RPMI7951 (cell line): Measurements from ENCODE around the gene BFSP2. TPM values are rescaled to one million over a fixed set of nuclear protein-coding genes. Genes with fewer than 3 reads are reported as not detected.
"Not testable (repeated sequence)": the region's sequence is repeated elsewhere in the genome, so short reads cannot be mapped to it uniquely, and the experiment has no call there.

Experiments used
- DNase-seq: peaks from one replicate; pipeline ENCODE4 v3.0.0-alpha.2; 2012; ENCODE audit warnings: low read depth
- total RNA-seq: library from RNA; depleted of rRNA; stranded (reverse); fragments of >200 nt; shearing (Covaris generic); gene quantifications from 2 replicates; pipeline ENCODE4 v1.2.3, GENCODE V29; 2014

The BFSP2 gene
- total RNA-seq, 1 experiment from 2014 or later = not detected

DNA sequence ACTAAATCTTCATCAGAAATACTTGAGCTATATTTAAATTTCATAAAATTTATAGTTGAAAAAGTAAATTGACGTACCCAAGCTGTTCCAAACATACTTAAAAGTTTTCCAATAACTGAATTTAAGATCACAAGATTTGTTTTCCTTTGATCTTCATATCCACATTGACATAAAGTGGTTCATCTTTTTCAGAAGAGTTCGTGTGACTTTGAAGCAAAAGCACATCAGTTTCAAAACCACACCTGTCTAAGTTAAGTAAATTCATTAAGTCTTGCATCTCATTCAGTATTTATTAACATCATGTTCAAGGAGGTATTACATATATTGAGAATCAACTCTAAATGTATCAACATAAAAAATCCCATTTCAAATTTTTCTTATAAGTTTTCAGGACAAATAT is 79.5 kb downstream of the BFSP2 start:
- no peak for DNase-seq

- no peak for DNase-seq
These were observed 80.2 kb downstream of the BFSP2 start for GRCh38 chr3:133479895-133480669.

DNA sequence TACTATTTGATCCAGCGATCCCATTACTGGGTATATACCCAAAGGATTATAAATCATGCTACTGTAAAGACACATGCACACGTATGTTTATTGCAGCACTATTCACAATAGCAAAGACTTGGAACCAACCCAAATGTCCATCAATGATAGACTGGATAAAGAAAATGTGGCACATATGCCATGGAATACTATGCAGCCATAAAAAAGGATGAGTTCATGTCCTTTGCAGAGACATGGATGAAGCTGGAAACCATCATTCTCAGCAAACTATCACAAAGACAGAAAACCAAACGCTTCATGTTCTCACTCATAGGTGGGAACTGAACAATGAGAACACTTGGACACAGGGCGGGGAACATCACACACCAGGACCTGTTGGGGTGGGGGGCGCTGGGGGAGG is 82.6 kb downstream of the BFSP2 start:
- DNase-seq = not testable (repeated sequence)

DNA sequence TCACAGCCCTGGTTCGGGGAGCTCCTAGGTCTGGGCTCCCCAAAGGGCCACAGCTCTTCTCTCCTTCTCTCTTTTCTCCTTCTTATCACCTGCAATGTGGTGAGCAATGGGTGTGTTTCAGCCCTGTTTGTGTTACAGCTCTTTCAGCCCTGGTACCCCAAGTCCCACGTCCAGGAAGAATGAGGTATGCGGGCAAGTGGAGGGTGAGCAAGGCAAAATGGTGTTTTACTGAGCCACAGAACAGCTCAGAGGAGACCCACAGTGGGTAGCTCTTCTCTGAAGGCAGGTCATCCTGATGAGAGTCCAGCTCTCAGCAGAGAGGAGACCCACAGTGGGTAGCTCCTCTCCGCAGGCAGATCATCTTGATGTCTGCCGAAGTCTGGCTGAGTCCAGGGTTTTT is 86.8 kb downstream of the BFSP2 start:
- DNase-seq = no peak

DNA sequence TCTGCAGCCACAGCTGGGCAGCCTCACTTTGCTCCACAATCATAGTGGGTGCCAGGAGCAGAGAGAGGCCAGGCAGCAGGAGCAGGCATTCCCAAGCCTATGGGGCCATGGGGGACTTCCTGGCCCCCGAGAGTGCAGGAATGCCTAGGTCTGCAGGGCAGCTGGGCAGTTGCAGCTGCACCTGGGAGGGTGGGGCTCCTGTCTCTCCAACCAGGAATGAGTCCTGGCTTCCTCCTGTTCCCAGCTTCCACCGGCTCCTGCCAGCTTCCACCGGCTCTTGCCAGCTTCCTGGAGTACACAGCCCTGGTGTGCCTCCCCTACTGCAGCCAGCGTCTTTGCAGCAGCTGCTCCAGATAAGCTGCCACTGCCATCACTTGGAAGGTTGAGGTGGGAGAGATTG is 87.3 kb downstream of the BFSP2 start:
- no peak for DNase-seq

GRCh38 chr3:133487920-133488540 is 88.2 kb downstream of the BFSP2 start:
- peak; percentile 28 for DNase-seq

GRCh38 chr3:133488785-133489367 is 89.0 kb downstream of the BFSP2 start:
- DNase-seq = peak; percentile 77

DNA sequence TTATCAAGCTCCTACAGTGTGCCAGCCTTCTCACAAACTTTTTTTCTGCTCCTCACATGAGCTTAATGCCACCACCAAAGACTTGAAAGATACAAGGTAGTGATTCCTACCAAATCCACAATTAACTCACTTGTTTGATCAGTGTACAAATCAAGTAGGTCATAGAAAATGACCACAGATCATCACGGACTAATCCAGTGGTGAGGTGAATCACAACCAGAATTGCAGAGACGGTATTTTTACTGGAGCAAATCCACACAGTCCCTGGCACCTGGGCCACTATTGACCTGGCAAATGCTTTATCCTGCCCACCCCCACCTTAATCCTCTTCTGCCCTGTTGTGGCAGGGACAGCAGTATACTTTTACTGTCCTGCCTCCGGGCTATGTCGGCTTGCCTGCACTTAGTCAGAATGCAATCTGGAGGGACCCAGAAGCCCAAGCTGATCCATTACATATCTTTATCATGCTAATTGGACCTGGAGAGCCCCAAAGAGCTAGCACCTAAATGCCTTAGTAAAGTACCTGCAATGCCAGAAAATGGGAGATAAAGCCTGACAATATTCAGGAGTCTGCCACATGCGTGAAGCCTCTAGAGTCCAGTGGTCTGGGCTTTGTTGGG is 89.7 kb downstream of the BFSP2 start:
- peak; percentile 31 for DNase-seq

- DNase-seq = no peak
These were observed 90.9 kb downstream of the BFSP2 start for GRCh38 chr3:133490468-133491351.

DNA sequence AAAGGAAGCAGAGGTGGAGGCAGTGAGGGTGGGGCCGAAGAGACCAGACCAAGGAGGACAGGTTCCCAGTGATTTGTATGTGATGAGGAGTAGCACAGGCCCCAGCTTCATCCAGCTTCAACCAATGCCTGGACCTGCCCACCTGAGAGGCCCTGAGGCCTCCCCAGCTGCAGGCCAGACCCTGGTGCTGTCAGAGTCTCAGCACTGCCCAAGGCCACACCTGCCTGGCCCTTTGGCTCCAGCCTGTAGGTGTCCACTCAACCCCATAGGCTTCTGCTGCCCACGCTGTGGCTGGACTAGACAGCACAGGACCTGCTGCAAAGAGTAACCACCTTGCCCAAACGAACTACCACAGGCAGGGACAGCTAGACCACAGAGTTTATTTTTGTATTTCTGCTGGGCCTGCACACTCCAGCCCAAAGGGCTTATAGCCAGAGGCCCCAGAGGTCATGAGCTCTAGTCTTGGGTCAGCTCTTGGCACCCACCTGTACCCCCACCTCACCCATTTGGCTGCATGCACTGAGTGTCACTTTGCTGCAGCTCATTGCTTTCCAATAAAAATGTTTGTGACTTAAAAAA is 91.7 kb downstream of the BFSP2 start:
- DNase-seq = no peak

DNA sequence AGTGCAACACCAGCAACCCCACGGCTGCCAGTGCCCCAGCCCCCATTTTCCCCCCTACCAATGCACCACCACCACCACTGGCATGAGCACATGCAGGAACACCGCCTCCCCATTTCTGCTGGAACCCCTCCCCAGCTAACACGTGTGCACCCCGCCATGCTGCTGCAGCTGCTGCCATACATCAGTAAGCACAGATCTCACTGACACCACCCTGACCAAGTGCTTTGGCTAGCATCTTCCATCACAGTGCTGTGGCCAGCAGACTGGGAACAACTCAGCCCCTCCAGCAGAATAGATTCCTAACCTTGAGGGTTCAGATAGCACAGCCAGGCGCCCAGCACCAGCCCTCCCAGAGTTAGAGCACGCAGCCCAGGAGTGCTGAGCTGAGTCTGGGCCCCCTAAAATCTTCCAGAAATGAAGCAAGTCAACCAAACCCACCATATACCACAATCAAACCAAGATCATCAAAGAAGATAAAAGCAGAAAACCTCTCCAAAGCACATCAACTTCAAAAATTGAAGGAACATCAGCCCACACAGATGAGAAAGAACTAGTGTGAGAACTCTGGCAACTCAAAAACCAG is 92.4 kb downstream of the BFSP2 start:
- DNase-seq = no peak

DNA sequence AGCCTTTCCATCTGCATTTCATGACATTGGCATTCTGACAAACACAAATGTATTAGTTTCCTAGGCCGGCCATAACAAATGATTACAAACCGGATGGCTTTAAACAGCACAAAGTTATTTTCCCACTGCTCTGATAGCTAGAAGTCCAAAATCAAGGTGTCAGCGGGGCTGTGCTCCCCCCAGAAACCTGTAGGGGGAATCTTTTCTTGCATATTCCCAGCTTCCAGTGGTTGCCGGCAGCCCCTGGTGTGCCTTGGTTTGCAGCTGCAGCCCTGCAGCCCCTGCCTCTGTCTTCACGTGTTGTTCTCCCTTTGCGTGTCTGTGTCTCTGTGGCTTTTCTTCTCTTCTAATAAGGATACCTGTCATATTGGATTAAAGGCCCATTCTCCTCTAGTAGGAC is 94.6 kb downstream of the BFSP2 start:
- DNase-seq = peak; percentile 33

DNA sequence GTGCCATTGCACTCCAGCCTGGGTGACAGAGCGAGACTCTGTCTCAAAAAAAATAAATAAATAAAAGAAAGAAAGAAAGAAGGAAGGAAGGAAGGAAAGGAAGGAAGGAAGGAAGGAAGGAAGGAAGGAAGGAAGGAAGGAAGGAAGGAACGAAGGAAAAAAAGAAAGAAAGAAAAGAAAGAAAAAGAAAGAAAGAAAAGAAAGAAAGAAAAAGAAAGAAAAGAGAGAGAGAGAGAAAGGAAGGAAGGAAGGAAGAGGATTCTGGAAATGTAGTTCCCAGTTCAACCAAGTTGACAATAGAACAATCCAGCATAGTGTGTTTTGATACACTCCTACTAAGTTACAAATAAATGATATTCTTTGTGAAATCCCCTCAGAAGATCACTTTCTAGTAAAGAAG is 102.7 kb downstream of the BFSP2 start:
- DNase-seq = not testable (repeated sequence)

GRCh38 chr3:133503409-133503808 is 103.6 kb downstream of the BFSP2 start:
- DNase-seq = no peak

DNA sequence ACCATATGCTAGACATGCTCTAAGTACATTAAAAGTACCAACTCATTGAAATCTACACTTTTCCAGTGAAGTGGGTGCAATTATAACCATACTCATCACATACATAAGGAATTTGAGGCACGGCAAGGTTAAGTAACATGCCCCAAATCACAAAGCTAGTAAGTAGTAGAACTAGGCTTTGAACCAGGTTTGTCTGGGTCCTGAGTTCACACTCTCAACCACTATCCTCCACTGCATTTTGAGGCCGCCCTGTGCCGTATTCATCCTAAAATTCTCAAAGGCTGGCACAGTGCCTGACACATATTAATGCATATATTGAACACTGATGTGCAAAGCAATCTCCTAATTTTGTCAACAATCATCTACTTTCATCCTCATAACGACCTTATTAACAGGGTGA is 104.9 kb downstream of the BFSP2 start:
- no peak for DNase-seq

- no peak for DNase-seq
These were observed 106.0 kb downstream of the BFSP2 start for GRCh38 chr3:133505813-133506212.

DNA sequence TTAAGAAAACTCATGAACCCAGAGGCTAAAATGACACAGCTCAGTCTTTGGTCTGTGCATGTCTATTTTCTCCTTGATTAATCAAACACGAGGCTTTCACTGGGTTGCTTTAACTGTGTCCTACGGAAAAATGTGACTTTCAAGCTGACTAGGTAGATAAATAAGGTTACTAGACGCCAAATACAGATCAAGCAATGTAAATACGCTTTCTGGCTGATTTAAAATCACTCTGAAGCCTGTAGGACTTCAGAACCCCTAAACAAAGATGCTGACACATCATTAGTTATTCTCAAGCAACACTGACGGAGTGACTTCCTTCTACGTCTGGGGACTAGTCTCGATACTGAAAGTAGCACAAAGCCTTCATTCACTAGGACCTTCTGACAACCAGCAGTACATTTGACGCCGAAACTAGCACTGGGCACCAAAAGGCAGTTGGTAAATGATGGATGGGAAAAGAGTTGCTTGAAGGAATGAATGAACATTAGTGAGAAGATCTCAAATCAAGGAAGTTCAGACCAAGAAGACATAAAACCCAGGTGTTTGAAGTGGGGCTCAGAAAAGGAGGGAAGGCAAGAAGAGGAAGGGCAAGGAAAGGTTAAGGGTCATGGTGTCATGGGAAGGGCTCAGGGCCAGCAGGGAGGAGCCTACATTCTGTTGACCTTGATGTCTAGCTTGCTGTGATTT is 106.5 kb downstream of the BFSP2 start:
- DNase-seq = peak; percentile 36

DNA sequence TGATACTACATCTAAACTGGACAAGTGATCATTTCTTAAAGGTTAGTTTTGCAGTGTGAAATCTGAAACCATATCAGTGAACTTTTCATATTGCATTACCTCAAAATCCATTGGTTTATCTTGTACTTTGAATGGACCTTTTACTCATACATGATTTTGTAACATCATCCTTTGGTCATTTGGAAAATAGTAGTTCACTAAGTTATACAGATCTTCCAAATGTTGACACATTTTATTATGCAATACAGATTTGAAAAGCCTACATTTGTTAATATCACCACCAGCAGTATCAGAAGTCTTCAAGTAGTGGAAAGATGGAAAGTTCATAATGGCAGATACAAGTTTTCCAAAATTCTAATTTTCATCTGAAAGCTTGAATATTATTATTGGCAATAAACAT is 109.6 kb downstream of the BFSP2 start:
- DNase-seq = no peak

- DNase-seq = no peak
These were observed 112.7 kb downstream of the BFSP2 start for GRCh38 chr3:133512416-133513089.

- no peak for DNase-seq
These were observed 114.6 kb downstream of the BFSP2 start for GRCh38 chr3:133514418-133514817.
